NCI-H2196 (cell line): ENCODE measurements around the gene LRRK1.

ENCODE experiments used
- DNase-seq: peaks from one replicate; lab custom pipeline; 2025; ENCODE audit not compliant: unreplicated experiment; lab: John Stamatoyannopoulos, UW

Gene LRRK1

GRCh38 chr15:101107101-101107500 lies 187.9 kb downstream of the LRRK1 start:
- no peak for DNase-seq

GRCh38 chr15:101107625-101108460 lies 188.7 kb downstream of the LRRK1 start:
- no peak for DNase-seq

DNA sequence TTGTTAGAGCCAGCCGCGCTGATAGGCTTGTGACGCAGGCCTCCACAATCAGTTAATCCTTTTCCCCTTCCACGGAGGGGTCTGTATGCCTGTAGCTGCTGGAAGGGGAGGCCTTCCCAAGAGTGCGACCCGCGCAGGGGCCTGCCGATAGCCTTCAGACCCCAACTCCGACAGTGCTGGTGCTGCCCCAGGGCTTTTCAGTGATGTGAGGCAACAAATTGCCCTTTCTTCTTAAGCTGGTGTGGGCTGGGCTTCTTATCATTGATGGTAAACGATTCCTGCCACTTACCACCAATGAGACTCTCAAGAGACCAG lies 189.3 kb downstream of the LRRK1 start:
- DNase-seq, result no peak

DNA sequence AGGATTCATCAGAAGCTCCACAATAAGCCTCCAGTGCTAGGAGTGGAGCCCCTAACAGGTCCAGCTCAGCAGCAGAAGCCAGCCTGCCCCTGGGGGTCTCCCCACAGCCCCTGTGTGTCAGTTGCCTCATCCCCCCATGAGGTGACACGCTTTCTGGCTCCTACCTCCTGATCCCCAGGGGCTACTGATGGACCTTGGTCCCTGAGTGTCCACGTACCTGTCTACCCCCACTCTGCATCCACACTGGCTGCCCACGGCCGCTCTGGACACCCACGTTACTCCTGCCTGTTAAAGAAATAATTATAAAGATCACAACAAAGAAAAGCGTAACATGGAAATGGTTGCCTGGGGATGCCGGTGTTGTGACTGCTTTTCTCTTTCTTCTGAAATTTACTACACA lies 189.6 kb downstream of the LRRK1 start:
- DNase-seq, result no peak

GRCh38 chr15:101110681-101111569 lies 191.8 kb downstream of the LRRK1 start:
- no peak for DNase-seq

- DNase-seq, result no peak
Measured at GRCh38 chr15:101111570-101112262, 192.6 kb downstream of the LRRK1 start.

DNA sequence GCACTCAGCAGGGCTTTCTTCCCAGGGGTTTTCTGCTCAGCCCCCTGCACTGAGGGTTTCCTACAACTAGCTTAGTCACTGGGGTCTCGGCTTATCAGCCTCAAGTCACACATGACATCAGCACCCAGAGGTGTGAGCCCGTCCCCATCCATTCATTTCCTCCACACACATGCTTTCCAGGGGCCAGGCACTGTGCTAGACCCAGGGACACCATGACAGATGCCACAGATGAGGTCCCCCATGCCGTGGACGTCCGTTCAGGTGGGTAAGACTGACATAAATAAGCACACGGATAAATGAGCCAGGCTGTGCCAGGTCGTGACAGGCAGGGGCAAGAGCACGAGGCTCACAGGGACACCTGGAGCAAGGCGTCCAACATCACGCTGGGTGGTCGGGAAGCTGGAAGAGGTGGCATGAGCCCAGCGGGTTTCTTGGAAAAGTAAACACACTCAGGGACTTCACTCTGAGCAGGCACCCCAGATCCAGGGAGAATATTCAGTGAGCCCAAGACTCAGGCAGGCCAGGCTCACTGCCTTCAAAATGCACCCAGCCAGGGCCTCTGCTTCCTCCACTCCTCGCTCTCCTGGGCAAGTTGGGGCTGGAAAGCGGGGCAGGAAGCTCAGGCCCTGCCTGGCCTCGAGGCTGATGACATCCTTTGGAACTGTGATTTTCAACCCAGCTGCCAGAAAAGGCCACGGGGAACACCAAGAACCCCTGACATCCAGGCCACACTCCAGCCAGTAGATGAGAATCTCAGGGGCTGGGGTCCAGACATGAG lies 193.4 kb downstream of the LRRK1 start:
- no peak for DNase-seq

DNA sequence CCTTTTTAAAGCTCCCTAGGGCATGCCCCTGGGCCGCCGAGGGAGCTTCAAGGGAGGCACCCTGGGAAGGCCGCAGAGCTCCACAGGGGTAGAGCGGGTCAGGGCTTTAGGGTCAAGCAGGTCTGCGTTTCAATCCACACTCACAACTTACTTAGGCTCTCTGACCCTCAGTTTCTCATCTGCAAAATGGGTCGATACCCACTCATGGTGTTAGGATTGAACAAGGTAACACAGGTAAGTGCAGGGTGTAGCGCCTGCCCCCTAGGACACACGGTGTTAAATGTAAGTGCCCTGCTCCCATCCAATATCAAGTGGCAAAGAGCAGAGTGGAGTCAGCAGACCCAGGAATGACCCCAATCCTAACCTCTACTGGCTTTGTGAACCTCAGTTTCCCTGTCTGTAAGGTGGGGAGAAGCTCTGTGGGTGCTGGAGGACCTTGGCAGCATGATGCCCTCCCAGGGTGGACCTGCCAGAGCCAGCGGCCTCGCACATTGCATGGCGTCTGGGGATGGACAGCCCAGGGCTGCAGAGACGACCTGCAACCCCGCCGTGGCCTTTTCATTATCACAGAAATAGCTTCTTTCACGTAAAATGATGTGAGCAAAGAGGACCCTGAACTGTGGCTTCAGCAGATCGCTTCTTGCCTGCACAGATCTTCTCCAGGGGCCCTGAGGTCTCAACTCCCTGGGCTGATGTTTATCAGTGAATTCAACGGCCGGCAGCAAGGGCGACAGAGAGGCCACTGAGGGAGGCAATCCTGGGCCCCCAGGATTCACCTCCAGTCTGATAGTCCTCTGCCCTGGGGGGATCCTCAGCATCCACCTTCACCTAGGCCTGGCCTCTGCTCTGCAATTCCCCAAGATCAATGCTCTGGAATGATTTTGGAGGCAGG lies 194.2 kb downstream of the LRRK1 start:
- no peak for DNase-seq

- no peak for DNase-seq
Measured at GRCh38 chr15:101114166-101114565, 195.0 kb downstream of the LRRK1 start.

GRCh38 chr15:101114610-101115009 lies 195.5 kb downstream of the LRRK1 start:
- no peak for DNase-seq

DNA sequence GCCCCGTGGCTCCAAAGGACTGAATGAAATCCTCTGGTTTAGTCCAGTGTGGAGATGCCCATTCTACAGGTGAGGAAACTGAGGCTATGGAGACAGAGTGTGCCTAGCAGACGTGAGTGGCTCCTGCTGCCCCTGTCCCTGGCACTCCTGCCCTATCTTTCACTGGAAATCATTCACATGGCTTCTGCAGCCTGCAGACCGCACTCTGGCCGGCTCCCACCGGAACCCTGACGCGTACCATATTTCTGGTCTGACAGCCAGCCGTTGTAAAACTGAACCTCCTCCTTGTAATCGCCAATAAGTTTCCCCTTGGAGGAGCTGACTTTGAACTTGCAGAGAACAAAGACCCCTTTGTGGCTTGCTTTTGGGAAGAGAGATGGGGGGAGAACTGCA lies 196.2 kb downstream of the LRRK1 start:
- no peak for DNase-seq

DNA sequence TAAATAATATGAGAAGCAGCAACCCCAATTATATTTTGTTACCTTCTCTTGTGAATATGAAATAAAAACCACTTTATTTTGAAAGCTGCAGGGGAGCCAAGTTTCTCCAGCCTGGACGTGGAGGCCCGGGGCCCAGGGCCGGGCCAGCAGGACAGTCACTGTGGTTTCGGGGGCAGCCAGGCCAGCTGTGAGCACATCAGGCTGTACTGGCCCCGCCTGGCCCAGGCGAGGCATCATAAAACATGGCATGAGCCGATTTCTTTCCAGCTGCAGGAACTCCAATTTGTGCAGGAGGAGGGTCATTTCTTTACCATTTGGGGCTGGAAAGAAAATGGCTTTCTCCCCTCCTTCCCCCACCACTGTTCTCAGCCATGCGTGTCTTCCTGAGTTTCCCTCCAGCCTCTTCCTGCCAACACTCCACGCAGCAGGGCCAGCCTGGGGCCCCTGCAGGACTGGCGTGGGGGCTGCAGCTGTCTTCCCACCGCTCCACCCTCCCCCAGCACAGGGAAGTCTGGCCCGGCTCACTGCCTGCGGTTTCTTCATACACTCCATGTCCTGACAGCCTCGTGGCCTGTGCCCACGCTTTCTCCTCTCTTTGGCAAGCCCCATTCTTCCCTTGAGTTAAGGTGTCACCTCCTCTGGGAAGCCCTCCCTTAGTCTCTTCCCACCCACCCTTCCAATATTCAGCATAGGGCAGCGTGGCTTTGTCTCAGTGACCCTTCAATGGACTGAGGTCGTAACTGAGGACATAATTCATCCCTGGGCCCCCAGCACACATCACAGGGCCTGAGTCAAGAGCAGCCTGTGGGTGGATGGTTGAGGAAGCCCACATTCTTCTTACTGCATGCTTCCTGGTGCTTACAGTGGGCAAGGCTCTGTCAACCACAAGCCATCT lies 196.9 kb downstream of the LRRK1 start:
- DNase-seq, result no peak

GRCh38 chr15:101116681-101116976 lies 197.5 kb downstream of the LRRK1 start:
- DNase-seq, result no peak

- no peak for DNase-seq
Measured at GRCh38 chr15:101118116-101118515, 199.0 kb downstream of the LRRK1 start.

DNA sequence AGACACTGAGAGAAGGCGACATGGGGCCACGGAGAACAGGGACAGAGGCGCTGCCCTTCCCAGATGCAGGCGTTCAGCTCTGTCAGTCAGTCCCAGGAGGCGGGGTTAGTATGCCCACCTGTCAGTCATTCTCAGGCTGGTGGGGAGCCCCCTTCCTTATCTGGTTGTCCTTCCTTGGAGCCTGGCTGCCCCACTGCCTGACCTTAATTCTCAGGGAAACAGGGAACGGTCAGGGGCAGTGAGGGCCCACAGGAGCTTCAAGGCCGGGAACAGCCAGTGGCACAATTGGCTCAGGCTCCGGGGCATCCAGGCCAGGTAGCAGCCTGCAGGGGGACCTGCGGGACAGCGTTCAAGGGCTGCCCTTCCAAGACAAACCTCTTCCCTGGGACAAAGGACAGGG lies 199.5 kb downstream of the LRRK1 start:
- DNase-seq, result no peak

- no peak for DNase-seq
Measured at GRCh38 chr15:101119181-101119580, 200.0 kb downstream of the LRRK1 start.
